Stimulated activated naive CD4-positive, alpha-beta T cell (primary cell): ENCODE measurements around the gene ANKRD13D.

Source experiments
- DNase-seq, 6 experiments: peaks; one replicate each; lab custom pipeline; 2025; lab: John Stamatoyannopoulos, UW

ANKRD13D gene

GRCh38 chr11:67302571-67303131 is 13.5 kb downstream of the ANKRD13D start:
- no peak for DNase-seq

GRCh38 chr11:67303132-67303834 is 14.2 kb downstream of the ANKRD13D start, which contains the start of gene SSH3:
TSS of gene SSH3 (plus strand) at chr11:67303530. CDS start at chr11:67303626, 96 bp downstream.
- DNase-seq: peak in 2 of 6 experiments; percentile 31

GRCh38 chr11:67303835-67304411 is 14.8 kb downstream of the ANKRD13D start:
- DNase-seq: peak in 2 of 6 experiments; percentile 30 to 33

GRCh38 chr11:67304511-67305113 is 15.5 kb downstream of the ANKRD13D start:
- DNase-seq: no peak

GRCh38 chr11:67306769-67307544 is 17.9 kb downstream of the ANKRD13D start:
- no peak for DNase-seq

GRCh38 chr11:67307545-67308001 is 18.5 kb downstream of the ANKRD13D start:
- no peak for DNase-seq

GRCh38 chr11:67308031-67308866 is 19.1 kb downstream of the ANKRD13D start:
- no peak for DNase-seq

GRCh38 chr11:67309166-67309565 is 20.1 kb downstream of the ANKRD13D start:
- no peak for DNase-seq

GRCh38 chr11:67309661-67310061 is 20.6 kb downstream of the ANKRD13D start:
- DNase-seq: no peak

- no peak for DNase-seq
Observed at GRCh38 chr11:67310246-67311050, 21.3 kb downstream of the ANKRD13D start.

- DNase-seq: no peak
Observed at GRCh38 chr11:67311051-67311555, 22.0 kb downstream of the ANKRD13D start.

- DNase-seq: no peak
Observed at GRCh38 chr11:67311556-67312082, 22.5 kb downstream of the ANKRD13D start.

GRCh38 chr11:67312187-67313021 is 23.3 kb downstream of the ANKRD13D start:
- peak in 4 of 6 experiments; percentile 17 to 26 (median 18) for DNase-seq

- no peak for DNase-seq
Observed at GRCh38 chr11:67313125-67313890, 24.2 kb downstream of the ANKRD13D start.

- no peak for DNase-seq
Observed at GRCh38 chr11:67314218-67314617, 25.1 kb downstream of the ANKRD13D start.

GRCh38 chr11:67315325-67315909 is 26.3 kb downstream of the ANKRD13D start:
- DNase-seq: no peak

- DNase-seq: peak in 1 of 6 experiments; percentile 35
Observed at GRCh38 chr11:67316882-67317204, 27.7 kb downstream of the ANKRD13D start.
